A673 (cell line): Measurements from ENCODE around the gene GSX2. TPM values are rescaled to one million over a fixed set of nuclear protein-coding genes. Genes with fewer than 3 reads are reported as not detected.

Source experiments
- BruUV-seq: library from RNA; stranded (reverse); fragments of 400-500 nt; replicated peaks from 2 replicates; lab custom pipeline; 2021; lab: Mats Ljungman, UMichigan
- CTCF ChIA-PET: fragments of 300-600 bp; sonication (Branson Sonifier 250); formaldehyde crosslinking; loops from one replicate; lab custom pipeline; 2022; ENCODE audit warnings: antibody characterized with exemption; lab: Charles Lee
- POLR2A ChIA-PET: fragments of 300-600 bp; sonication (Branson Sonifier 250); formaldehyde crosslinking; loops from one replicate; lab custom pipeline; 2022; ENCODE audit warnings: antibody characterized with exemption; ENCODE audit not compliant: low non-redundant PET; lab: Charles Lee
- DNase-seq: peaks from one replicate; pipeline ENCODE4 v3.0.0-alpha.2; 2015; ENCODE audit warnings: low spot score
- H3K27ac ChIP-seq: fragments of 200-600 bp; sonication (generic); 2 replicates; pipeline ENCODE4 v1.5.1; 2016; ENCODE audit warnings: mixed run types, low read depth, mild to moderate bottlenecking, mixed read lengths, antibody characterized with exemption, low read length; ENCODE audit not compliant: poor library complexity, severe bottlenecking
- H3K27me3 ChIP-seq: fragments of 200-600 bp; sonication (generic); replicated peaks from 2 replicates; pipeline ENCODE4 v1.6.1; 2017; ENCODE audit warnings: mixed run types, low read depth, mild to moderate bottlenecking, mixed read lengths, antibody characterized with exemption, low read length; ENCODE audit not compliant: insufficient read depth, poor library complexity
- H3K36me3 ChIP-seq: fragments of 200-600 bp; sonication (generic); 2 replicates; pipeline ENCODE4 v1.6.1; 2016; ENCODE audit warnings: mixed run types, mild to moderate bottlenecking, mixed read lengths, antibody characterized with exemption, low read length; ENCODE audit not compliant: insufficient read depth, poor library complexity, severe bottlenecking
- H3K4me1 ChIP-seq: fragments of 200-600 bp; sonication (generic); 2 replicates; pipeline ENCODE4 v1.6.1; 2017; ENCODE audit warnings: mixed run types, mild to moderate bottlenecking, mixed read lengths, antibody characterized with exemption, low read length; ENCODE audit not compliant: insufficient read depth, poor library complexity, severe bottlenecking
- H3K4me3 ChIP-seq: fragments of 200-600 bp; sonication (generic); 2 replicates; pipeline ENCODE4 v1.5.1; 2016; ENCODE audit warnings: low read depth, mixed run types, mild to moderate bottlenecking, mixed read lengths, low read length; ENCODE audit not compliant: poor library complexity, severe bottlenecking
- H3K9me3 ChIP-seq: fragments of 200-600 bp; sonication (generic); 2 replicates; pipeline ENCODE4 v1.6.1; 2016; ENCODE audit warnings: mixed run types, low read depth, mild to moderate bottlenecking, mixed read lengths, antibody characterized with exemption, low read length; ENCODE audit not compliant: poor library complexity, severe bottlenecking
- CTCF ChIP-seq: fragments of 300-800, 200-600 bp; sonication (generic); conservative IDR thresholded peaks from 2 replicates; pipeline ENCODE4 v1.5.1; 2017; ENCODE audit warnings: low read depth, mild to moderate bottlenecking, antibody characterized with exemption, low read length, moderate library complexity, mixed read lengths
- EZH2 ChIP-seq: fragments of 200-600 bp; sonication (generic); IDR thresholded peaks from 2 replicates; pipeline ENCODE4 v1.6.1; 2017; ENCODE audit warnings: borderline replicate concordance, low read depth, mild to moderate bottlenecking, mixed read lengths, antibody characterized with exemption, low read length; ENCODE audit not compliant: poor library complexity, severe bottlenecking
- intact Hi-C: fragments of 100-400 bp; cut with micrococcal nuclease; formaldehyde crosslinking; loops from one replicate; pipeline ENCODE4 v1.10.0; 2022; ENCODE audit not compliant: unreplicated experiment
- total RNA-seq: library from RNA; stranded (reverse); gene quantifications from 2 replicates; pipeline ENCODE4 v1.2.3, GENCODE V29; 2021

The GSX2 gene
- total RNA-seq, 1 experiment from 2014 or later = not detected

GRCh38 chr4:54100595-54101189, 729 bp downstream of the GSX2 start:
- intact Hi-C loops = no loop called here
- no peak overlapping the region for H3K27ac ChIP-seq
- H3K4me3 ChIP-seq = no peak overlapping the region
- BruUV-seq = no TSS peak
- H3K36me3 ChIP-seq = no peaks in the 10 kb centered on the region
- no peaks in the 10 kb centered on the region for H3K4me1 ChIP-seq
- ChIA-PET POLR2A (no interaction called here), CTCF (no interaction called here)
- peak; percentile 82 for TF ChIP-seq EZH2
- no peak for TF ChIP-seq CTCF
- no peak for DNase-seq
- H3K27me3 ChIP-seq = peaks cover 94% of the 10 kb centered on the region
- H3K9me3 ChIP-seq = no peaks in the 10 kb centered on the region

DNA sequence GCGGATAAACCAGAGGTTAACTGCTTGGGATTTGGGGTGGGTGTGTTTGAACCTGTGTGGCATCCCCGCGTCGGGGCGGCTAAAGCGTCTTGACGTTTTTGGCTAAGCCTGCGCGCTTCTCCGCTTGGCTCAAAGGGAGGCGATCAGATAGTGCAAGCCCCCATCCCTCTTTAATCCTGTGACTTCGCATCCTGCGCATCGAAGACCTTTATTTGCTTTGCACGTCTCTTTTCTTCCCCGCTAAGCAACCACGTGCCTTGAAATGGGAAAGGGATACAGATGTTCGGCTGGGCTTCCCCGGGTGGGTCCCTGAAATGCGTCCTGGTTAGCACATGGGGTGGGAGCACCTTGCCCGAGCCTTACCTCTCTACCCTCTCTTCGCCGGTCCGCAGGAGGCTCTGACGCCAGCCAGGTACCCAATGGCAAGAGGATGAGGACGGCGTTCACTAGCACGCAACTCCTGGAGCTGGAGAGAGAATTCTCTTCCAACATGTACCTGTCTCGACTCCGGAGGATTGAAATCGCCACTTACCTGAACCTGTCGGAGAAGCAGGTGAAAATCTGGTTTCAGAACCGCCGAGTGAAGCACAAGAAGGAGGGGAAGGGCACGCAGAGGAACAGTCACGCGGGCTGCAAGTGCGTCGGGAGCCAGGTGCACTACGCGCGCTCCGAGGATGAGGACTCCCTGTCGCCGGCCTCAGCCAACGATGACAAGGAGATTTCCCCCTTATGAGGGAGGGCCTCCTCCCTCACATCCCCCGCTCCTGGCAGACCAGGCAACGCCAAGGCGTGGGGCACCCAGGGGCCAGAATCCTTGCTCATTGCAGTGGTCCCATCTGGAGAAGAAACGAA, 1.5 kb downstream of the GSX2 start:
- no peaks in the 10 kb centered on the region for H3K36me3 ChIP-seq
- no peak for DNase-seq
- intact Hi-C loops = no loop called here
- POLR2A ChIA-PET = no interaction called here
- no peak overlapping the region for H3K4me3 ChIP-seq
- H3K27ac ChIP-seq = no peak overlapping the region
- no peaks in the 10 kb centered on the region for H3K9me3 ChIP-seq
- BruUV-seq = no TSS peak
- peaks cover 88% of the 10 kb centered on the region for H3K27me3 ChIP-seq
- CTCF ChIA-PET = no interaction called here
- TF ChIP-seq CTCF = no peak
- peak; percentile 58 for TF ChIP-seq EZH2
- no peaks in the 10 kb centered on the region for H3K4me1 ChIP-seq

GRCh38 chr4:54102531-54103106, 2.7 kb downstream of the GSX2 start:
- POLR2A ChIA-PET = no interaction called here
- no TSS peak for BruUV-seq
- no peaks in the 10 kb centered on the region for H3K36me3 ChIP-seq
- no peak for DNase-seq
- no peaks in the 10 kb centered on the region for H3K9me3 ChIP-seq
- TF ChIP-seq CTCF = no peak
- TF ChIP-seq EZH2 = no peak
- no peak overlapping the region for H3K4me3 ChIP-seq
- H3K4me1 ChIP-seq = no peaks in the 10 kb centered on the region
- H3K27me3 ChIP-seq = peaks cover 81% of the 10 kb centered on the region
- CTCF ChIA-PET = no interaction called here
- no peak overlapping the region for H3K27ac ChIP-seq
- intact Hi-C loops = no loop called here
